ENCODE measurements around the gene HIGD2B.
"Not testable (repeated sequence)": the region's sequence is repeated elsewhere in the genome, so short reads cannot be mapped to it uniquely, and the experiment has no call there.

Gene HIGD2B, protein sequence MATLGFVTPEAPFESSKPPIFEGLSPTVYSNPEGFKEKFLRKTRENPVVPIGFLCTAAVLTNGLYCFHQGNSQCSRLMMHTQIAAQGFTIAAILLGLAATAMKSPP

DNA sequence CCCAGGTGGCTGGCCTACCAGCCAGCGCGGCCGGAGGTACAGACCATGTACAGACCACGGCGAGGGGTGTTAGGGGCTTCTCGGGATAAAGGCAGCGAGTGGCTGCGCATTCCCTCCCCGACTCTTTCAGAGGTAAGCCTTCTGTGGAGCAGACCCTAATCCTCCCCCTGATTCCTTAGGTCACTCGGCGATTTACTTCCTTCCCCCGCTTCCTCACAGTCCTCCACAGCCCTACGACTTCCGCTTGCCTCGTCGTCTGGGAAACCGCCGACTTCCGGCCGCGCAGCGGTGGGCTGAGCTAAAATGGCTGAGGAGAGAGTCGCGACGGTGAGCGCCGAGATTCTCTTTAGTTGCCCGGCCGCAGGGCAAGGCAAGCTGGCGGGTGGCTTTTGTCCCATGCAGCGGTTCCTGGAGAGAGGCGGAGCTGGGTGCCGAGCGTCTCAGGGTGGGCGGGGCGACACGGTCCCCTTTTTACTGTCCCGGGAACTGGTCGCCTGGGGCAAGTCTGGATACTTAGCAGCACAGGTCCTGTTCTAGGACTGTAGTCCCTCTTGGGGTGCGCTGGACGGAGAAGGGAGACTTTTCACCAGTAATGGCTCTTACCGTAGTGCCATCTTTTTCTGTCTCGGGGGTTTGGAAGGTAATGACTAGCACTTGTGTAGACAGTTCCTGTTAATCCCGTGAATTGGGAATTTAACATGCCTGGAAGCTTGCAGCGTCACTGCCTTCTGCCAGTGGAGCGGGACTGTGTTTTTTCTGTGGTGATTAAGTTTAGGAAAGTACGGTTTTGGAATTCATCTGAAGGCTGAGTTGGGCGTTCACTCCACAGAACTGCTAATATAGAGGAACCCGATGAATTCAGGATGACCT is at the start of gene HIGD2B, which contains the start of gene BBS4:
TSS of gene HIGD2B (minus strand) at position 258 of the 870 bp plus-strand sequence. CDS start 9,808 bp downstream, outside the sequence.
TSS of gene BBS4 (plus strand) at position 283 of the 870 bp plus-strand sequence. CDS start at position 304, 21 bp downstream.
- CTCF ChIA-PET: interaction anchor here (0.8 to 3.0 kb wide), 3 partner anchors 15 to 86 kb away, joined by 3 to 15 read pairs (median 3); no protein-coding TSS in a partner anchor
- H3K36me3 Mint-ChIP-seq: peaks cover 3% of the 10 kb centered on the region
- H3K4me3 Mint-ChIP-seq: peak within 1 kb of the TSS; percentile 97
- H3K9me3 Mint-ChIP-seq: no peaks in the 10 kb centered on the region
- peaks cover 22% of the 10 kb centered on the region for H3K4me1 Mint-ChIP-seq
- peak; percentile 93 for DNase-seq
- H3K27me3 Mint-ChIP-seq: peaks cover 4% of the 10 kb centered on the region
- peak within 1 kb of the TSS; percentile 88 for H3K27ac Mint-ChIP-seq

DNA sequence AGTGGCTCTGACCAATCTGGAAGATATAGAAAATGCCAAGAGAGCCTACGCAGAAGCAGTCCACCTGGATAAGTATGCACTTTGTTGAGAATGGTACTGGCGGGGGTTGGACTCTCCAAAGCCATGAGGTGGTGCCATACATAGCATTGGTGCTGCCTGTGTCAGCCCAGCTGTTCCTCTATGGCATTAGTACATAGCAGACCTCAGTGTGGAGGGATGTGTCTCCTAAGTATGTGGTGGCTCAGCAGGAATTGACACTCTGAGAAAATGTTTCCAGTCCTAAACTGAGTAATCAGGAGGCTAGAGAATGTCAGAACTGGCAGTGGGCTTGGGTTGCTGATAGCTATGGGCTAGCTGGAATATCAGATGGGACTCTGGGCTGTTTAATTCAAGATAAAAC is 49.1 kb upstream of the HIGD2B start:
- H3K36me3 Mint-ChIP-seq: peaks cover 42% of the 10 kb centered on the region
- DNase-seq: no peak
- H3K4me3 Mint-ChIP-seq: no peak overlapping the region
- H3K27ac Mint-ChIP-seq: no peak overlapping the region
- CTCF ChIA-PET: interaction anchor here (1.5 to 4.6 kb wide), 2 partner anchors 12 to 17 kb away, joined by 6 to 26 read pairs; no protein-coding TSS in a partner anchor
- peaks cover 29% of the 10 kb centered on the region for H3K4me1 Mint-ChIP-seq
- H3K9me3 Mint-ChIP-seq: no peaks in the 10 kb centered on the region
- no peaks in the 10 kb centered on the region for H3K27me3 Mint-ChIP-seq

DNA sequence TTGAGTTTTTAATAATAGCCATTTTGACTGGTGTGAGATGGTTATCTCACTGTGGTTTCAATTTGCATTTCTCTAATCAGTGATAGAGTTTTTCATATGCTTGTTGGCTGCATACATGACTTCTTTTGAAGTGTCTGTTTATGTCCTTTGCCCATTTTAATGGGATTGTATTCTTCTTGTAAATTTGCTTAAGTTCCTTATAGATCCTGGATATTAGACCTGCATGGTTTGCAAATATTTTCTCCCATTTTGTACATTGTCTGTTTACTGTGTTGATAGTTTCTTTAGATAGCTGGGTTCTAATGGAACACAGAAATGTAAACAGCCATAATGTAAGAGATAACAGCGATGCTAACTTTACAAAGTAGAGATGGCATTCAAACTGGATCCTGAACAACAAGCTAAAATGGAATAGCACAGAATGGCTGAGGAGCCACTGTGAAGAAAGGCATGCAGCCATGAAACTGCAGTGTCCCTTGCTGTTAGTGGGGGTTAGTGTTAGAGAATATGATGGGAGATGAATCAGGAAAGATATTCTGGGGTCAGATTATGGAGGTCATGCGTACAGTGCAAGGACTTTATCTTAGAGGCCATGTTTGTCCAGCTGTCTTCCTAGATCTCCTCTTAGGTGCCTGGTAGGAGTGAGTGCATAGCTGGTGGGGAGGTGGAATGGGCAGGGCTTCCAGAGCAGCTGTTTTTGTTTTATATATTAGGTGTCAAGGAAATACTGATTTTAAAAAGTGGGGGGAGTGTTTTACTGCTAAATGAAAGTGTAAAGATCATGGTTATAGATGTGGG is 48.2 kb upstream of the HIGD2B start:
- Mint-ChIP-seq H3K4me1 (peaks cover 19% of the 10 kb centered on the region), H3K27ac (no peak overlapping the region), H3K36me3 (peaks cover 35% of the 10 kb centered on the region), H3K9me3 (no peaks in the 10 kb centered on the region), H3K4me3 (no peak overlapping the region), H3K27me3 (no peaks in the 10 kb centered on the region)
- CTCF ChIA-PET: interaction anchor here (0.7 to 4.6 kb wide), 3 partner anchors 11 to 31 kb away, joined by 3 to 26 read pairs (median 3); no protein-coding TSS in a partner anchor
- no peak for DNase-seq

DNA sequence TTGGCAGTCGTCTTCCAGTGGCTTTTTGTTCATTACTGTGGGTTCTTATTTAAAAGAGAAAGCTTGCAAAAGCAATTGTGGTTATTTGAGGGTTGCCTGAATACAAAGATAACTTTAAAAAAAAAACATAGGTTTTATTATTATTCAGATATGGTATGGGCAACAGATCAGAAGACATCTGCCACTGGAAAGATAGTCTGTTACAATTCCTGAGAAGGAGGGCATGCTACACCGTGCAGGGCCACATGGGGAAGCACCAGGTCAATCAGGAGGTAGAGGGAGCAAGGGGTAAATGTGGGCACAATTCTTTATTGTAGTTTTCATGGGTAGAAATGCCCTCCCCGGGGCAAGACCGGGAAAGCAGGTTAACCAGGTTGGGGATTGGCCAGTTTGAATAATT is 46.5 kb upstream of the HIGD2B start:
- CTCF ChIA-PET: interaction anchor here (3.4 kb wide), 1 partner anchor 10 kb away, joined by 18 read pairs; no protein-coding TSS in a partner anchor
- Mint-ChIP-seq H3K4me1 (peaks cover 10% of the 10 kb centered on the region), H3K27ac (no peak overlapping the region), H3K36me3 (peaks cover 27% of the 10 kb centered on the region), H3K4me3 (no peak overlapping the region), H3K9me3 (no peaks in the 10 kb centered on the region), H3K27me3 (no peaks in the 10 kb centered on the region)
- DNase-seq: no peak

DNA sequence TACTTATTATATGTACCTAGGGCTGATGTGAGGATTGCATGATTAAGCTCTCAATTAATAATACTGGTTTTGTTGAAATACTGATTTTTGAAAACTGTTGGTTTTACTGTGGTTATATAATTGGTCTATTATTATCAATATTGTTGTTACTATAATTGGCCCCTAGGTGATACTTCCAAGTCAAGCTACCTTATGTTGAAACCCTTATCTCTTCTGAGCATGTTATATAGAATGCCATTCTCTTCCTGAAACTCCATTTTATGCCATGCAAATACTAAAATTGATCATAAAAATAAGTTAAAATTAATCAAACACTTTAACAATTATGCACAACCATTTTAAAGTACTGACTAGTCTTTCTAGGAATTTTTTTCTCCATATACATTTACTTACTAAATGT is 46.1 kb upstream of the HIGD2B start:
- no peak overlapping the region for H3K4me3 Mint-ChIP-seq
- H3K27me3 Mint-ChIP-seq: no peaks in the 10 kb centered on the region
- H3K27ac Mint-ChIP-seq: no peak overlapping the region
- H3K4me1 Mint-ChIP-seq: peaks cover 8% of the 10 kb centered on the region
- no peak for DNase-seq
- CTCF ChIA-PET: interaction anchor here (3.4 kb wide), 1 partner anchor 10 kb away, joined by 18 read pairs; no protein-coding TSS in a partner anchor
- H3K36me3 Mint-ChIP-seq: peaks cover 23% of the 10 kb centered on the region
- no peaks in the 10 kb centered on the region for H3K9me3 Mint-ChIP-seq

DNA sequence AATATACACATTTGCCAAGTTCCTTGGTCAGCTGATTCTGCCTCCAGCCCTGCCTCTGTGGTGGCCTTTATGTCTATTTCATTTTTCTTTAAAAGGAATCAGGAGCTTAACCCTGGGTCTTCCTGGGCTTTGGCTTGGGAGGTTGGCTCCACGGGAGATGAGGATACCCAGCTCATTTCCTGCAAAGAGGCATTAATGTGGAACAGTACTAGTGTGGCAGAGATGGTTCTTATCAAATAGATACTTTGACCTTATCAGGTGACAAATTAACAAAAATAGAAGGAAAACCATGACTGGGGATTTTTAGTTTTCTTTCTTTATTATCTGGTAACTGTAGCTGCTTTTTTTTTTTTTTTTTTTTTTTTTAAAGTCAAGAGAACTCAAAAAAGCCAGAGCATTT is 42.8 kb upstream of the HIGD2B start:
- Mint-ChIP-seq H3K36me3 (peaks cover 11% of the 10 kb centered on the region), H3K27me3 (no peaks in the 10 kb centered on the region), H3K9me3 (no peaks in the 10 kb centered on the region), H3K27ac (no peak overlapping the region), H3K4me3 (no peak overlapping the region), H3K4me1 (peaks cover 1% of the 10 kb centered on the region)
- DNase-seq: no peak
- CTCF ChIA-PET: interaction anchor here (1.7 kb wide), 1 partner anchor 10 kb away, joined by 5 read pairs; no protein-coding TSS in a partner anchor

DNA sequence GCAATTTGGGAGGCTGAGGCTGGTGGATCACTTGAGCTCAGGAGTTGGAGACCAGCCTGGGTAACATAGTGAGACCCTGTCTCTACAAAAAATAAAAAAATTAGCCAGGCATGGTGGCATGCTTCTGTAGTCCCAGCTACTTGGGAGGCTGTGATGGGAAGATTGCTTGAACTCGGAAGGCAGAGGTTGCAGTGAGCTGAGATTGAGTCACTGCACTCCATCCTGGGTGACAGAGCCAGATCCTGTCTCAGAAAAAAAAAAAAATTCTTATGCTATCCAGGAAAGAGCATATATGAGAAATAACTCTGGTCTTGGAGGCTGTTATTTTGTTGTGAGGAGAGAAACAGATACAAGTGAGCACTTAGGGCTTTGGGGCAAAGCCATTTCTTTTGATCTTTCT is 42.3 kb upstream of the HIGD2B start:
- not testable (repeated sequence) for H3K27ac Mint-ChIP-seq

DNA sequence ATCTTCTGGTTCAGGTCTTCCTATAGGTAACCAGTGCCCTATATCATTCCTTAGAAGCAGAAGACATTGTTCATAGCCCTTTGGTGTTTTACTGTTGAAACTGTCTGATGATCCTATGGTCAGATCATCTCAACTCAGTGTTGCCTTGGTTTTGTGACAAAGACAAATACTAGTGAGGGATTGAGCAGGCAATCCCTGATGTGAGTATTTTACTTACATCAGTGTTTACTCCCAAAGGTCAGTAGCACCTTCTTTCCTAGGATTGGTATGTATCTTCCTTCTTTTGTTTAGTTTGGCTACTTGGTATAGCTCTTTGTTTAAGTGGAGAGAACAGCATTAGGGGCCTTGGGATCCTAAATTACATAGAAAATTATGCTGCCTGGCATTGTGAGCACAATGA is 41.2 kb upstream of the HIGD2B start:
- no peaks in the 10 kb centered on the region for H3K9me3 Mint-ChIP-seq
- no peaks in the 10 kb centered on the region for H3K27me3 Mint-ChIP-seq
- H3K36me3 Mint-ChIP-seq: peaks cover 6% of the 10 kb centered on the region
- H3K4me3 Mint-ChIP-seq: no peak overlapping the region
- H3K4me1 Mint-ChIP-seq: no peaks in the 10 kb centered on the region
- H3K27ac Mint-ChIP-seq: no peak overlapping the region
- CTCF ChIA-PET: interaction anchor here (0.6 kb wide), 1 partner anchor 42 kb away, joined by 3 read pairs; no protein-coding TSS in a partner anchor
- DNase-seq: no peak

More for the DNA sequence above, 42.3 kb upstream of the HIGD2B start:
- not testable (repeated sequence) for DNase-seq, H3K27me3 Mint-ChIP-seq, H3K36me3 Mint-ChIP-seq, H3K4me1 Mint-ChIP-seq, H3K9me3 Mint-ChIP-seq, H3K4me3 Mint-ChIP-seq
- CTCF ChIA-PET: interaction anchor here (1.7 kb wide), 1 partner anchor 9 kb away, joined by 5 read pairs; no protein-coding TSS in a partner anchor

DNA sequence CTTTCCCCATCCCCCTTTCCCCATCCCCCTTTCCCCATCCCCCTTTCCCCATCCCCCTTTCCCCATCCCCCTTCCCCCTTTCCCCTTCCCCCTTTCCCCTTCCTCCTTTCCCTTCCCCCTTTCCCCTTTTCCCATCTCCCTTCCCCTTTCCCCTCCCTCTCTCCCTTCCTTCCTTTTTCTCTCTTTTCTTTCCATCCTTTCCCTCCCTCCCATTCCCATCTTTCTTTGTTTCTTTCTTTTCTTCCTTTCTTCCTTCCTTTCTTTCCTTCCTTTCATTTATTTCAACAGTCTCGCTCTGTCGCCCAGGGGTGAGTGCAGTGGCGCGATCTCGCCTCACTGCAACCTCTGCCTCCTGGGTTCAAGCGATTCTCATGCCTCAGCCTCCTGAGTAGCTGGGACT is 39.9 kb upstream of the HIGD2B start:
- H3K4me1 Mint-ChIP-seq, H3K27ac Mint-ChIP-seq, DNase-seq, CTCF ChIA-PET, H3K27me3 Mint-ChIP-seq, H3K4me3 Mint-ChIP-seq, H3K9me3 Mint-ChIP-seq, H3K36me3 Mint-ChIP-seq: not testable (repeated sequence)

DNA sequence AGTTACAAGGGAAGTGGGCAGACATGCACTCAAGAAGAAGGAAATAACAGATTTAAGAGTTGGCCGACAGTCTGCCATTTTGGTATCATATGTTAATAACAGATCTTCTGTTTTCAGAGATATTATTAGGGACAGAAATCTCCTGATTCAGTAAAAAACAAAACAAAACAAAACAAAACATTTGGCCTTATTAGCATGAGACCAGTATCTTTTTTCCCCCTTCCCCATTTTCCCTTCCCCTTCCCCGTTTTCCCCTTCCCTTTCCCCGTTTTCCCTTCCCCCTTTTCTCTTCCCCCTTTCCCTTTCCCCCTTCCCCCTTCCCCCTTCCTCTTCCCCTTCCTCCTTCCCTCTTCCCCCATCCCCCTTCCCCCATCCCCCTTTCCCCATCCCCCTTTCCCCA is 39.5 kb upstream of the HIGD2B start:
- CTCF ChIA-PET: no interaction called here
- Mint-ChIP-seq H3K9me3 (no peaks in the 10 kb centered on the region), H3K36me3 (peaks cover 2% of the 10 kb centered on the region)

DNA sequence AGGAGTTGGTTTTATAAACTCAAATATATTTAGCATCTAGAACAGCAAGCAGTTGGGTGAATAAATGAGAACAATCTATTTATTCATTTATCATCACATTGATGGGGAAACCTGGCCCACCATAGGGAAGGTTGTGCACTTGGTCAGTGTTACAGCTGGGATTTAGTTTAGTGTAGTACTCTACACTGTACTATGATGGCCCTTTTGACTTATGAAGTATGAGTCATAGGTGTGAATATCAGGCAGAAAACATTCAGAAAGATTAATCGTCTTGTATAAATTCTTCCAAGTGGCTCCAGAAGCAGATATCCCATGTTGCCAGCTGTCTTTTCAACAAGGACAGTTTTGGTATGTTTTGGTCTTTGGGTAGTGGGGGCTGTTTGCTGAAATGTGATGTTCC is 38.0 kb upstream of the HIGD2B start:
- no peak for DNase-seq
- H3K27ac Mint-ChIP-seq: no peak overlapping the region
- H3K27me3 Mint-ChIP-seq: no peaks in the 10 kb centered on the region
- H3K4me3 Mint-ChIP-seq: no peak overlapping the region
- CTCF ChIA-PET: interaction anchor here (1.2 to 3.6 kb wide), 7 partner anchors 8 to 541 kb away, joined by 3 to 26 read pairs (median 11); no protein-coding TSS in a partner anchor
- H3K4me1 Mint-ChIP-seq: no peaks in the 10 kb centered on the region
- H3K9me3 Mint-ChIP-seq: no peaks in the 10 kb centered on the region
- peaks cover 2% of the 10 kb centered on the region for H3K36me3 Mint-ChIP-seq

More for the DNA sequence above, 39.5 kb upstream of the HIGD2B start:
- Mint-ChIP-seq H3K27me3 (no peaks in the 10 kb centered on the region), H3K4me1 (no peaks in the 10 kb centered on the region), H3K27ac (no peak overlapping the region), H3K4me3 (no peak overlapping the region)
- no peak for DNase-seq

DNA sequence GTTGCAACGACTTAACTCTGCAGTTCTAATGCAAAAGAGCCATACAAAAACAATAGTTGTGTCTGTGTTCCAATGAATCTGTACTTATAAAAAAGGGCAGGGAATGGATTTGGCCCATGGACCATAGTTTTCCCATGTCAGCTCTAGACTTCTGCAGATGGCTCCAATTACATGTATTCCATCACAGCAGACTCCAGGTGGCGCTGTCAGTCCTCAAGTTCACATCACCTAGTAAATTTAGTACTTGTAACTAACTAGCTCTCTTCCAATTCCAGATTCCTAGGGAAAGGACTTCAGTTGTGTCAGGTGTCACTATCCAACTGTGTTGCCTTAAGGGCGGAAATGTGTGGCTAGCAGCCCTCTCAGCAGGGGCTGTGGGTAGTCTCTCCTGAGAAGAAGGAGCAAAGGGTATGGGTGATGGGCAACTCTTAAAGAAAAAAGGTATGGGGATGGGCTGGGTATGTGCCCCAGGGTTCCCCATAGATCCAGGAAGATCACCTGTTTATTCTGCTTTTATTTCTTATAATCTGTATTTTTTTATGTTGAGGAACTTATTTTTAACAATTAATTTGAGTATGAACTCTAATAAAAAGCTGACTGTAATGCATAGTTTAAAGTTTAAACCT is 36.2 kb upstream of the HIGD2B start:
- Mint-ChIP-seq H3K27ac (no peak overlapping the region), H3K36me3 (peaks cover 4% of the 10 kb centered on the region), H3K9me3 (no peaks in the 10 kb centered on the region), H3K4me3 (no peak overlapping the region), H3K27me3 (no peaks in the 10 kb centered on the region), H3K4me1 (no peaks in the 10 kb centered on the region)
- DNase-seq: peak; percentile 82
- CTCF ChIA-PET: interaction anchor here (0.6 to 3.6 kb wide), 36 partner anchors 9 to 557 kb away, joined by 3 to 26 read pairs (median 4); partner anchors contain the start of gene ADPGK

DNA sequence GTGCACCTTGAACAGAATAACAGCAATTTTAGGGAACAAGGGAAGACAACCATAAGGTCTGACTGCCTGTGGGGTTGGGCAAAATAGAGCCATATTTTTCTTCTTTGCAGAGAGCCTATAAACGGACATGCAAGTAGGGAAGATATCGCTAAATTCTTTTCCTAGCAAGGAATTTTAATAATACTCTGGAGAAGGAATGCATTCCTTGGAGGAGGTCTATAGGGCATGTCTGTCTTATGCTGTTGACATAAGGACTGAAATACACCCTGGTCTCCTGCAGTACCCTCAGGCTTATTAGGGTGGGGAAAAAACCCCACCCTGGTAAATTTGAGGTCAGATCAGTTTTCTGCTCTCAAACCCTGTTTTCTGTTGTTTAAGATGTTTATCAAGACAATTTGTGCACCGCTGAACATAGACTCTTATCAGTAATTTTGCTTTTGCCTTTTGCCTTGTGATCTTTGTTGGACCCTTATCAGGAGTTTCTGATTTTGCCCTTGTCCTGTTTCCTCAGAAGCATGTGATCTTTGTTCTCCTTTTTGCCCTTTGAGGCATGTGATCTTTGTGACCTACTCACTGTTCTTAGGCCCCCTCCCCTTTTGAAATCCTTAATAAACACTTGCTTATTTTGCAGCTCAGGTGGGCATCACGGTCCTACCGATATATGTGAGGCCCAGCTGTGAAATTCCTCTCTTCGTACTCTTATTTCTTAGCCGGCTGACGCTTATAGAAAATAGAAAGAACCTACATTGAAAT is 22.7 kb upstream of the HIGD2B start:
- H3K9me3 Mint-ChIP-seq, H3K4me1 Mint-ChIP-seq, H3K36me3 Mint-ChIP-seq, H3K27me3 Mint-ChIP-seq, DNase-seq, CTCF ChIA-PET, H3K4me3 Mint-ChIP-seq, H3K27ac Mint-ChIP-seq: not testable (repeated sequence)
